ENCODE results near the gene TGFA.

TGFA gene

DNA sequence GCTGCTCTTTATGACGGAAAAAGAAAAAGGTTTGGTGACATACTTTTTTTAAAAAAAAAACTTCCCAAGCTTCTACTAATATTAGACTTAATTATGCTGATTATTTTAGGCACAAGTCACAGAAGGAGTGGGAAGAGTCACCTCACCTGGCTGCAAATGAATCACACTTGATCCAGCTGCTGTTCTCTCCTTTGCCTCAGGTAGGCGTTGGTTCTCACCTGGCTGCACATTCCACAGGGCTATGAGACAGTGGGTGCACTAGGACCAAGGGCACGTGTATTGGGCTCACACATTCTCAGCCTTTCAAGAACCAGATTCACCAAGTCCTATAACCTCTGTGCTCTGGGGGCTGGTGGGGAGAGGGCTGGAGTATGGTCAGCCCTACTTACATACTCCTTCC is 93.3 kb downstream of the TGFA start:
- TF ChIP-seq CTCF (conservative IDR thresholded peaks at IDR 0.05; ENCODE audit: low read length): no peak
- no peak for DNase-seq (ENCODE audit: low read depth)
- no peak overlapping the region for H3K4me3 ChIP-seq (ENCODE audit: low read length)

DNA sequence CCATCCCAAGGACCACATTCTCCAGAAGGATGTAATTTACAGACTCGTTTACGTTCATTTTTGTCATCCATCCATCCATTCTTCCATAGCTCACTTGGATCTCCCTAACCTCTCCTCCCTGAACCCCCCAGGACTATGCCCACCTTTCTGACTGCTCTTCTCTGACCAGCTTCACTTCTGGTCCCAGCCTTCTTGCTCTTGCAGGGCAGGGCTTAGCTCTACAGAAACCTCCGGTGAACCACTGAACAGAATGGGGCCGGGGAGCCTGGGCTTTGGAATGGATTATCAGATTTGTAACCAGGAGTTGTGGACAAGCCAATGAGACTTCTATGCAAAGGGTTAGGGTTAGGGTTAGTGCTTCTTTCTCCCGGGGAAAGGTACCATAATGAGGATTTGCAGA is 95.0 kb downstream of the TGFA start:
- TF ChIP-seq CTCF (conservative IDR thresholded peaks at IDR 0.05; ENCODE audit: low read length): no peak
- no peak for DNase-seq (ENCODE audit: low read depth)
- H3K4me3 ChIP-seq (ENCODE audit: low read length): no peak overlapping the region

- no peak for TF ChIP-seq CTCF (conservative IDR thresholded peaks at IDR 0.05; ENCODE audit: low read length)
- no peak for DNase-seq (ENCODE audit: low read depth)
- H3K4me3 ChIP-seq (ENCODE audit: low read length): no peak overlapping the region
These were observed 96.8 kb downstream of the TGFA start for GRCh38 chr2:70456585-70457495.

- no peak for TF ChIP-seq CTCF (conservative IDR thresholded peaks at IDR 0.05; ENCODE audit: low read length)
- DNase-seq (ENCODE audit: low read depth): no peak
- H3K4me3 ChIP-seq (ENCODE audit: low read length): no peak overlapping the region
These were observed 98.6 kb downstream of the TGFA start for GRCh38 chr2:70454936-70455544.

DNA sequence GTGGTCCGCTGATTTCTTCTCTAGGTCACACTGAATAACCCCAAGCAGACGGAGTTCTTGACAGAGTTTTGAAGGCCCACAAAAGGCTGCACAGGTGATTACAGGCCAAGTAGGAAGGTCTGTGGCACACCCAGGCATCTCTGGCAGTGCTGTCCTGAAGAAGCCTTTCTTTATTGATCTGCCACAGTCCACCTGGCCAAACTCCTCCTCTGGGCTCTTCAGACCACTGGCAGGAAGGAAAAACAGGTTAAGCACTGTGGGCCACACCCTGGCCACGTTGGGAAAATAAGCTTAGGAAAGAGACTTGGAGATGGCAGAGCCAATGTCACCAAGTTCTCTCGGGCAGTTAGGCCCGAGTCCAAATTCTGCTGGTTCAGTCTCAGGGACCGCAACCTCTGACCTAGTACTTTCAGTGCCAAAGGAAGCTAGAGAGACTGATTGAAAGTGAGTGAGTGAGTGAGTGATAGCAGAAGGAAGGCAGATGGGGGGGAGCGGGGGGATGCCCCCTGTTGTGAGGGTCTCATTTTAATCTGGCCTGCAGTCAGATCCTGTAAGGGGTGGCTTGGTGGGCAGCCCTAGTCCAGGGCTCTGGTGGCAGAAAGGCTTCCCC is 102.9 kb downstream of the TGFA start:
- no peak for DNase-seq (ENCODE audit: low read depth)
- H3K4me3 ChIP-seq (ENCODE audit: low read length): no peak overlapping the region
- TF ChIP-seq CTCF (conservative IDR thresholded peaks at IDR 0.05; ENCODE audit: low read length): no peak

GRCh38 chr2:70448041-70448440 is 105.6 kb downstream of the TGFA start:
- no peak for DNase-seq (ENCODE audit: low read depth)
- no peak for TF ChIP-seq CTCF (conservative IDR thresholded peaks at IDR 0.05; ENCODE audit: low read length)
- no peak overlapping the region for H3K4me3 ChIP-seq (ENCODE audit: low read length)

All from AG10803 (cell line).